Measurements from ENCODE around the gene SELENBP1. TPM values are rescaled to one million over a fixed set of nuclear protein-coding genes. Genes with fewer than 3 reads are reported as not detected.

The SELENBP1 gene
- total RNA-seq, 1 donor from 2014 or later = 413 TPM

- Histone ChIP-seq H3K4me1 (no peaks in the 10 kb centered on the region), H3K36me3 (peaks cover 98% of the 10 kb centered on the region), H3K9me3 (no peaks in the 10 kb centered on the region), H3K27ac (no peak overlapping the region), H3K4me3 (no peak overlapping the region), H3K27me3 (ENCODE audit: low read depth) (no peaks in the 10 kb centered on the region)
- DNase-seq = no peak
- intact Hi-C loops (cut with DNase I) = no loop called here
- ATAC-seq = no peak
- TF ChIP-seq, protein P1, sequence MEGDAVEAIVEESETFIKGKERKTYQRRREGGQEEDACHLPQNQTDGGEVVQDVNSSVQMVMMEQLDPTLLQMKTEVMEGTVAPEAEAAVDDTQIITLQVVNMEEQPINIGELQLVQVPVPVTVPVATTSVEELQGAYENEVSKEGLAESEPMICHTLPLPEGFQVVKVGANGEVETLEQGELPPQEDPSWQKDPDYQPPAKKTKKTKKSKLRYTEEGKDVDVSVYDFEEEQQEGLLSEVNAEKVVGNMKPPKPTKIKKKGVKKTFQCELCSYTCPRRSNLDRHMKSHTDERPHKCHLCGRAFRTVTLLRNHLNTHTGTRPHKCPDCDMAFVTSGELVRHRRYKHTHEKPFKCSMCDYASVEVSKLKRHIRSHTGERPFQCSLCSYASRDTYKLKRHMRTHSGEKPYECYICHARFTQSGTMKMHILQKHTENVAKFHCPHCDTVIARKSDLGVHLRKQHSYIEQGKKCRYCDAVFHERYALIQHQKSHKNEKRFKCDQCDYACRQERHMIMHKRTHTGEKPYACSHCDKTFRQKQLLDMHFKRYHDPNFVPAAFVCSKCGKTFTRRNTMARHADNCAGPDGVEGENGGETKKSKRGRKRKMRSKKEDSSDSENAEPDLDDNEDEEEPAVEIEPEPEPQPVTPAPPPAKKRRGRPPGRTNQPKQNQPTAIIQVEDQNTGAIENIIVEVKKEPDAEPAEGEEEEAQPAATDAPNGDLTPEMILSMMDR (IDR thresholded peaks at IDR 0.05) = no peak
These were observed 36.4 kb upstream of the SELENBP1 start for GRCh38 chr1:151408891-151409290.

- intact Hi-C loops (cut with DNase I) = no loop called here
- Histone ChIP-seq H3K36me3 (peaks cover 100% of the 10 kb centered on the region), H3K27me3 (ENCODE audit: low read depth) (no peaks in the 10 kb centered on the region), H3K27ac (no peak overlapping the region), H3K9me3 (no peaks in the 10 kb centered on the region), H3K4me3 (no peak overlapping the region), H3K4me1 (no peaks in the 10 kb centered on the region)
- DNase-seq = no peak
- ATAC-seq = no peak
- TF ChIP-seq, protein P1 (IDR thresholded peaks at IDR 0.05) = no peak
These were observed 34.8 kb upstream of the SELENBP1 start for GRCh38 chr1:151407304-151407703.

- ATAC-seq (no peak), DNase-seq (no peak)
- Histone ChIP-seq H3K27ac (no peak overlapping the region), H3K27me3 (ENCODE audit: low read depth) (no peaks in the 10 kb centered on the region), H3K4me1 (peaks cover 5% of the 10 kb centered on the region), H3K4me3 (no peak overlapping the region), H3K9me3 (no peaks in the 10 kb centered on the region), H3K36me3 (peaks cover 100% of the 10 kb centered on the region)
- intact Hi-C loops (cut with DNase I) = no loop called here
- TF ChIP-seq, protein P1 (IDR thresholded peaks at IDR 0.05) = no peak
These were observed 33.7 kb upstream of the SELENBP1 start for GRCh38 chr1:151406176-151406575.

- ATAC-seq = no peak
- H3K27me3 ChIP-seq (ENCODE audit: low read depth) = no peaks in the 10 kb centered on the region
- intact Hi-C loops (cut with DNase I) = no loop called here
These were observed 32.9 kb upstream of the SELENBP1 start for GRCh38 chr1:151405187-151405951.

DNA sequence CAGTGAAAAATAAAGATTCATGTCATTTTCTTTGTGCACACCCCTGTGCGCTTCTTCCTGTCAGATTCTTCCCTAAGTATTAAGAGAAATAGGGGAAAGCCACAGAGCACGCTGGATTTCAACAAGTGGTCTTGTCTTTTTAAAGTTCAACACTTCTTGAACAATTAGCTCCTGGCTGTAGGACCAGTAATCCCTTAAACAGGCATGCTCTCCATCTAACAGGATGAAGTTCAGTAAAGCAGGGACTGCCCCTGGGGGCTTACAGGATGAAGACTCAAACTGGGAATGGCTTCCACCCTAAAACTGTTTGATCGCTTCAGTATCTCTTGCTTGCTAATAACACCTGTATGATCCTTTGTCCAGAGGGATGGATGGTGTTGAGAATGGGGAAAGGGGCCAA, 31.1 kb upstream of the SELENBP1 start:
- intact Hi-C loops (cut with DNase I) = no loop called here
- DNase-seq (no peak), ATAC-seq (no peak)
- Histone ChIP-seq H3K27me3 (ENCODE audit: low read depth) (no peaks in the 10 kb centered on the region), H3K4me3 (no peak overlapping the region), H3K36me3 (peaks cover 82% of the 10 kb centered on the region), H3K27ac (no peak overlapping the region), H3K9me3 (no peaks in the 10 kb centered on the region), H3K4me1 (peaks cover 17% of the 10 kb centered on the region)
- TF ChIP-seq, protein P1 (IDR thresholded peaks at IDR 0.05) = no peak

More at GRCh38 chr1:151405187-151405951, 32.9 kb upstream of the SELENBP1 start:
- Histone ChIP-seq H3K27ac (no peak overlapping the region), H3K4me1 (peaks cover 13% of the 10 kb centered on the region), H3K9me3 (no peaks in the 10 kb centered on the region), H3K36me3 (peaks cover 100% of the 10 kb centered on the region), H3K4me3 (no peak overlapping the region)
- no peak for DNase-seq
- TF ChIP-seq, protein P1 (IDR thresholded peaks at IDR 0.05) = no peak
